WERI-Rb-1 (cell line): Measurements from ENCODE around the gene STK32C.
"Not testable (repeated sequence)": the region's sequence is repeated elsewhere in the genome, so short reads cannot be mapped to it uniquely, and the experiment has no call there.

Experiments used
- DNase-seq: peaks from one replicate; pipeline ENCODE4 v3.0.0-alpha.2; 2020
- H3K27ac ChIP-seq: fragments of 250-450 bp; sonication (Bioruptor Pico); 2 replicates; pipeline ENCODE4 v1.5.1; 2020; ENCODE audit warnings: mild to moderate bottlenecking, moderate library complexity
- H3K27me3 ChIP-seq: fragments of 250-450 bp; sonication (Bioruptor Pico); 2 replicates; pipeline ENCODE4 v1.5.1; 2021; ENCODE audit warnings: mild to moderate bottlenecking, low read depth, moderate library complexity; ENCODE audit not compliant: insufficient read depth, severe bottlenecking
- H3K36me3 ChIP-seq: fragments of 250-450 bp; sonication (Bioruptor Pico); 2 replicates; pipeline ENCODE4 v1.5.1; 2020; ENCODE audit warnings: mild to moderate bottlenecking, moderate library complexity
- H3K4me3 ChIP-seq: 2 replicates; pipeline ENCODE4 v1.5.1; 2011; ENCODE audit warnings: low read depth, mild to moderate bottlenecking, control low read depth, low read length
- H3K9me3 ChIP-seq: fragments of 250-450 bp; sonication (Bioruptor Pico); 2 replicates; pipeline ENCODE4 v1.5.1; 2021; ENCODE audit warnings: mild to moderate bottlenecking, moderate library complexity; ENCODE audit not compliant: severe bottlenecking
- TF ChIP-seq, protein P1 (sequence below): IDR thresholded peaks from 2 replicates; pipeline ENCODE4 v1.5.1; 2011; ENCODE audit warnings: low read depth, mild to moderate bottlenecking, control low read depth, inconsistent platforms, low read length

The STK32C gene

DNA sequence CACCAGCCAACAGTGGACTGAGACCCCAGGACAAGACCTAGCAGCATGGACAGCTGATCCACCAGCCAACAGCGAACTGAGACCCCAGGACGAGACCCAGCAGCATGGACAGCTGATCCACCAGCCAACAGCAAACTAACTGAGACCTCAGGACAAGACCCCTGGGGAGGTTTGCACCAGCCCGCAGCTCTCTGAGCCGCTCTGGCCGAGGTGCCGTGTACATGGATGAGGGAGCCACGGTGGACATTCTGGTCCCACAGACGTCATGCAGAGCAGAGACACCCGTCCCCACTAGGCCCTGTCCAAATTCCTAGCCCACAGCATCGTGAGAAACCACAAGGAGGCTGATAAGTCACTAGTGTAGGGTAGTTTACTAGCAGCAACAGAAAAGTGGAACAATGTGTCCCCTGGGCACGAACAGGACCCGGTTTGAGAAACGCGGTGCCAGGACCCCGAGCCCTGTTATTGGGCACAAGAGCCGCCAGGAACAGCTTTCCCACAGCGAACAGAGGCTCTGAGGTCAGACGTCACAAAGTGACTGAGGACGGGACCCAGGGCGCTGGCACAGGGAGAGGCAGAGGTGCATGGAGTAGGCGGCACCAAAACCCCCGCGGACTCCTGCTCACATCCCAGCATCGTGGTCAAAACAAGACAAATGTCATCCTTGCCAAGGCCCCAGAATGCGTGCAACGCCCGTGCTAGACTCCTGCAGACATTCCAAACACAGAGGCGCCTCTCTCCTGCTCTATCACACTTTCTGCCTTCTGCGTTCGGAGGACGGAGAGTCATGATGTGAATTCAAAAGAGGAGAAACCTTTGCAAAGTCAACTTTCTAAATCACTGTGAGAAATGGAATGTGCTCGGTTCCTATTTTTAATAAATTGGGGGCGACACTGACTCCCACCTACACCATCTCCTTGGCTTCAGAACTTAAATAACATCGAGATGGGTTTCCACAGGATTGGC is 8.1 kb downstream of the STK32C start:
- TF ChIP-seq, protein P1, sequence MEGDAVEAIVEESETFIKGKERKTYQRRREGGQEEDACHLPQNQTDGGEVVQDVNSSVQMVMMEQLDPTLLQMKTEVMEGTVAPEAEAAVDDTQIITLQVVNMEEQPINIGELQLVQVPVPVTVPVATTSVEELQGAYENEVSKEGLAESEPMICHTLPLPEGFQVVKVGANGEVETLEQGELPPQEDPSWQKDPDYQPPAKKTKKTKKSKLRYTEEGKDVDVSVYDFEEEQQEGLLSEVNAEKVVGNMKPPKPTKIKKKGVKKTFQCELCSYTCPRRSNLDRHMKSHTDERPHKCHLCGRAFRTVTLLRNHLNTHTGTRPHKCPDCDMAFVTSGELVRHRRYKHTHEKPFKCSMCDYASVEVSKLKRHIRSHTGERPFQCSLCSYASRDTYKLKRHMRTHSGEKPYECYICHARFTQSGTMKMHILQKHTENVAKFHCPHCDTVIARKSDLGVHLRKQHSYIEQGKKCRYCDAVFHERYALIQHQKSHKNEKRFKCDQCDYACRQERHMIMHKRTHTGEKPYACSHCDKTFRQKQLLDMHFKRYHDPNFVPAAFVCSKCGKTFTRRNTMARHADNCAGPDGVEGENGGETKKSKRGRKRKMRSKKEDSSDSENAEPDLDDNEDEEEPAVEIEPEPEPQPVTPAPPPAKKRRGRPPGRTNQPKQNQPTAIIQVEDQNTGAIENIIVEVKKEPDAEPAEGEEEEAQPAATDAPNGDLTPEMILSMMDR = no peak
- DNase-seq = no peak
- H3K9me3 ChIP-seq = no peaks in the 10 kb centered on the region
- H3K27ac ChIP-seq = no peak overlapping the region
- no peaks in the 10 kb centered on the region for H3K36me3 ChIP-seq
- H3K27me3 ChIP-seq = no peaks in the 10 kb centered on the region
- H3K4me3 ChIP-seq = no peak overlapping the region

DNA sequence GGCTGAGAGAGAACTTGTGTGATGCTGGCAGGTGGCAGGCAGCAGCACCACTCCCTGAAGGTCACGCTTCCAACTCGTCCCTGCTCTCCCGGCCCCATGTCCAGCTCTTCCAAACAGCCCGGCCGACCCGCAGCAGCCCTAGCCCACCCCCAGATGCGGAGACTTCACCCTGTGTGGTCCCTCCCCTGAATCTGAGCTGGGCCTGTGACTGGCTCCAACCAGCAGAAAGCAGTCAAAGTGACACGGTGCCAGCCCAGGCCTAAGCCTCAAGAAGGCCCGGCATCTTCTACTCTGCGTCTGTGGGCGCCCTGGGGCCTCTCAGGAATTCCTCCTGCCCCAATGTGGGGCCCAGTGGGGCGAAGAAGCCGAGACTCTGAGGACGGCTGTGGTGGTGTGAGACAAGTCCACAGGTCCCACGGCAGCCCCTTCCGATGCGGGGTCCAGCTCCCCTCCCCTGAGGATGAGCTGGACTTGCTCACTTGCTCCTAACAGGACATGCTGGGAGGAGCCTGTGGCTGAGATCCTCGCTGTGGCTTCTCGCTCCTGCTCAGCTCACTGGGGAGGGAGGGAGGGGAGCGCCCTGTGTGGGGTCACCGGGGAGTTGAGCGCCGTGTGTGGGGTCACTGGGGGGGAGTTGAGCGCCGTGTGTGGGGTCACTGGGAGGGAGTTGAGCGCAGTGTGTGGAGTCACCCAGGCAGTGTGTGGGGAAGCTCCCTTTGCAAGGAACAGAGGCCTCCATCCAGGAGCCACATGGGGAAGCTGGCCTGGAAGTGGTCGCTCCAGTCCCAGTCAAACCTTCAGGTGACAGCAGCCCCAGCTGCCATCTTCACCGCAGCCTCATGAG is 9.5 kb downstream of the STK32C start:
- Histone ChIP-seq H3K9me3 (no peaks in the 10 kb centered on the region), H3K36me3 (no peaks in the 10 kb centered on the region), H3K4me3 (no peak overlapping the region), H3K27ac (no peak overlapping the region), H3K27me3 (no peaks in the 10 kb centered on the region)
- DNase-seq = no peak
- TF ChIP-seq, protein P1 = no peak

DNA sequence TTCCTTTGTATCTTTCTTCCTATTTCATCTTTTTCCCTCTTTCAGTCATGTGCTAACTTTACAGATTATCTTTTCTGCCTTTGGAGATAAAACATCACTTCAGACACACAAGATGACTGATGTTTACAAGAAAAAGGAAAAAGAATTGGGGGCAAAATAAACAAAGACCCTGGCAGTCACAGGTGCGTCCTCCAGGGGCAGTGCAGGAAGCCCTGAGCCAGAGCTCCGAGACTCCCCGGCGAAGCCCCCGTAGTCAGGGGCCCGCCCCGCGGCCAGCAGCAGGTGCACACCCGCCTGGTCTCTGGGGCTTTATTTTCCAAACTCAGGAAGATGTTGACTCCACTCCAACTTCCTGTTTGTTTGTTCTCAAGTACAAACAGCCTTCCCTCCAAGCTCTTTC is 10.2 kb downstream of the STK32C start:
- no peaks in the 10 kb centered on the region for H3K36me3 ChIP-seq
- no peaks in the 10 kb centered on the region for H3K27me3 ChIP-seq
- no peak overlapping the region for H3K4me3 ChIP-seq
- H3K27ac ChIP-seq = no peak overlapping the region
- H3K9me3 ChIP-seq = no peaks in the 10 kb centered on the region
- TF ChIP-seq, protein P1 = 0 out of 2 replicates have a peak, but pooled peaks have one; percentile 12
- no peak for DNase-seq

DNA sequence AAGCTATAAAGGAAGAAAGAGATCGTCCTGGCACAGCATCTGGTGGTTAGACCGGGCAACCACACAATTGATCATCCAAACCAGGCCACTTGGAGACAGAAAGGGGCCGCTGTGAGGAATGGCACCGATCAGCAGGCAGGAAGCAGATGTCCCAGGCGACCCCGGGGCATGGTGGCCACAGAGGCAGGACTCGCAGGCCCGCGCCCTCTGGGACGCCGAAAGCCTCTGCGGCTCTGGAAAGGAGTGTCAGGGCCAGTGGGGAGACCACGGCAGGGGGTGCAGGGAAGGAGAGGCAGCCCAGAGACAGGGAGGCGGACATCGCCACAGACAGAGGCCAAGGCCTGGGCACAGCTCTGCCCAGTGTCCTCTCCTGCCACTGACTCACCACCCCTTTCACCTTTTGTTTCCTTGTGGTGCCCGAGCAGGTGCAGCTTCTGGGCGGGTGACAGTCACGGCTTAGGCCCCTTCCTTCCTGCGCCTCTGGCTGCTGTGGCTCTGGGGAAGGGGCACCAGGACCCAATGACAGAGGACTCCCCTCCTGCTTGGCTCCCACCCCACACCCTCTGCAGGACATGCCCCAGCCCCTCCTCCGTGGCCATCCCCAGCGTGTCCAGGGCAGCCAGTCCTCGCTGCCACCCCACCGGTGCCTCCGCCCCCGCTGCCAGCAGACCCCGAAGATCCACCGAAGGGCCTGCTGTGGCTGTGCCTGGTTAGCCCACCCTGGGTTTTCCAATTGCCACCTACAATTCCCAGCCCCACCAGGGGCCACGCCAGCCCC is 10.9 kb downstream of the STK32C start:
- TF ChIP-seq, protein P1 = no peak
- no peak overlapping the region for H3K4me3 ChIP-seq

DNA sequence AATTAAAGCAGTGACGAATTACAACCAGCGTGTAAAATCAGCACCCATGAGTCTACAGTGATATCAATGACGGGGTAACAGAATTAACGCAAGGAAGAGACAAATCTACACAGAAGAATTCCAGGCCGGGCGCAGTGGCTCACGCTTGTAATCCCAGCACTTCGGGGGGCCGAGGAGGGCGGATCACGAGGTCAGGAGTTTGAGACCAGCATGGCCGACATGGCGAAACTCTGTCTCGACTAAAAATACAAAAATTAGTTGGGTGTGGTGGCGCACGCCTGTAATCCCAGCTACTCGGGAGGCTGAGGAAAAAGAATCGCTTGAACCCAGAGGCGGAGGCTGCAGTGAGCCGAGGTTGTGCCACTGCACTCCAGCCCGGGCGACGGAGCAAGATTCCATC is 12.3 kb downstream of the STK32C start:
- not testable (repeated sequence) for H3K9me3 ChIP-seq, H3K27ac ChIP-seq, DNase-seq, H3K4me3 ChIP-seq, H3K36me3 ChIP-seq, H3K27me3 ChIP-seq

More for the DNA sequence above, 10.9 kb downstream of the STK32C start:
- H3K27ac ChIP-seq = no peak overlapping the region
- H3K36me3 ChIP-seq = no peaks in the 10 kb centered on the region
- H3K27me3 ChIP-seq = no peaks in the 10 kb centered on the region
- no peak for DNase-seq
- H3K9me3 ChIP-seq = no peaks in the 10 kb centered on the region
